ENCODE results near the gene RAB3GAP2.
"Not testable (repeated sequence)": the region's sequence is repeated elsewhere in the genome, so short reads cannot be mapped to it uniquely, and the experiment has no call there.

Gene RAB3GAP2

DNA sequence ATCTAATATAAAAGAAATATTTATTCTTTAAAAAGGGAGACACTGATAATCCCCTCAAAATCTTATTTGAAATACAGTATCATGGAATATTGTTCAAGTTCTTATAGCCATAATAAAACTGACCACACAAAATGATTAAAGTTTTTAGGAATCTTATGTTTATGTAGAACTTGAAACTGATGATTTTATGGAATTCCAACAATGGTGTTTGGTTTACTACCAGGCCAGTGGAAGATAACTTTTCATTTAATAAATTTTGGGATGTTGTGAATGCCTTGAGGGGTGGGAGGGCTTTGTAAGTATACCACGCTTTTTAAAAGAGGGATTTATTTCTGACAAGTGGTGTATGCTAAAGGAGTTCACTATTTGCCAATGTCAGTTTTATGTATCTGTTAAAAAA, 87.7 kb downstream of the RAB3GAP2 start:
- Mint-ChIP-seq H3K9me3 (no peaks in the 10 kb centered on the region), H3K27ac (no peak overlapping the region), H3K4me3 (no peak overlapping the region), H3K36me3 (peaks cover 39 to 52% of the 10 kb centered on the region in 2 donors), H3K27me3 (no peaks in the 10 kb centered on the region), H3K4me1 (peaks cover 0 to 2% of the 10 kb centered on the region in 2 donors)
- DNase-seq, result no peak
- ATAC-seq (replicated peaks), result no peak

GRCh38 chr1:220182656-220183055, 89.6 kb downstream of the RAB3GAP2 start:
- Mint-ChIP-seq H3K27me3 (no peaks in the 10 kb centered on the region), H3K9me3 (no peaks in the 10 kb centered on the region), H3K4me3 (no peak overlapping the region), H3K36me3 (peaks cover 42 to 58% of the 10 kb centered on the region in 2 donors), H3K27ac (no peak overlapping the region), H3K4me1 (peaks cover 4 to 8% of the 10 kb centered on the region in 2 donors)
- no peak for ATAC-seq (replicated peaks)
- DNase-seq, result no peak

GRCh38 chr1:220182111-220182510, 90.1 kb downstream of the RAB3GAP2 start:
- no peaks in the 10 kb centered on the region for H3K27me3 Mint-ChIP-seq
- H3K4me3 Mint-ChIP-seq, result no peak overlapping the region
- DNase-seq (no peak), ATAC-seq (replicated peaks) (no peak)
- peaks cover 6 to 12% of the 10 kb centered on the region in 2 donors for H3K4me1 Mint-ChIP-seq
- no peak overlapping the region for H3K27ac Mint-ChIP-seq
- no peaks in the 10 kb centered on the region for H3K9me3 Mint-ChIP-seq
- H3K36me3 Mint-ChIP-seq, result peaks cover 46 to 58% of the 10 kb centered on the region in 2 donors

- Mint-ChIP-seq H3K36me3 (peaks cover 62 to 76% of the 10 kb centered on the region in 2 donors), H3K27me3 (no peaks in the 10 kb centered on the region), H3K27ac (peak overlapping the region; percentile 6), H3K4me3 (no peak overlapping the region), H3K9me3 (peaks cover 0 to 3% of the 10 kb centered on the region in 2 donors), H3K4me1 (peaks cover 12 to 25% of the 10 kb centered on the region in 2 donors)
- DNase-seq, result no peak
- no peak for ATAC-seq (replicated peaks)
Measured at GRCh38 chr1:220176540-220176939, 95.7 kb downstream of the RAB3GAP2 start.

DNA sequence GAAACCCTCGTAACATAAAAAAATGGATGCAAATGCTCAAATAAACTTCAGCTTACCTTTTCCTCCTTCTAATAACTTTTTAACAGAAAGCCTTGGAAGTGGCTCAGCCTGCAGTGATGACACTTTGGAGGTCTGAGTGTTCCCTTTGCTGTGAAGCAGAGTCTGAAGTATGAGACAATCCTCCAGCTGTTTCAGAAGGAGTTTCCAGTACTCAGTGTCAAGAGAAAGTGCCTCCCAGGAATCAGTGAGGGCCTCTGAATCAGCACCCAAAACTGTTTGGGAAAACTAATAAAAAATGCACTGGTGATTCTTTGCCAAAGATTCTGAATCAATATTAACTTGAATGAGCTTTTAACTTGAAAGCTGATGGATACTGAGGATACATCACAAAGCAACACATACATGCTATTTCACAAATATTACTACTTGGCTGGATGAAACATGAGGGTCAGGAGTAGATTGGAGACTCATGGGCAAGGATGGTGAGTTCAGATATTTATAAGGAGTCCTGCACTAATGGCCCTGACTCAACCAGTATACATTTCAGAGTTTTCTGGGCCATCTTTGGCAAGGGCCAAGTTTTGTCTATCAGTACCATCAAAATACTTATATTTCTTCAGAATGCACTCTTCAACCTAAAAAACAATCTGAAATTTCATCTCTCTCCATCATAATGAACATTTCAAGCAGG, 101.3 kb downstream of the RAB3GAP2 start:
- ATAC-seq (replicated peaks), result no peak
- no peak for DNase-seq
- Mint-ChIP-seq H3K4me1 (peaks cover 3 to 5% of the 10 kb centered on the region in 2 donors), H3K27me3 (no peaks in the 10 kb centered on the region), H3K4me3 (no peak overlapping the region), H3K27ac (no peak overlapping the region), H3K36me3 (peaks cover 44 to 57% of the 10 kb centered on the region in 2 donors), H3K9me3 (peaks cover 0 to 3% of the 10 kb centered on the region in 2 donors)

- H3K27me3 Mint-ChIP-seq; H3K4me3 Mint-ChIP-seq; DNase-seq; ATAC-seq (replicated peaks); H3K9me3 Mint-ChIP-seq; H3K4me1 Mint-ChIP-seq: not testable (repeated sequence)
- peak overlapping the region; percentile 9 for H3K27ac Mint-ChIP-seq
- peaks cover 43 to 56% of the 10 kb centered on the region in 2 donors for H3K36me3 Mint-ChIP-seq
Measured at GRCh38 chr1:220169887-220170286, 102.4 kb downstream of the RAB3GAP2 start.

GRCh38 chr1:220166853-220167252, 105.4 kb downstream of the RAB3GAP2 start:
- Mint-ChIP-seq H3K36me3 (peaks cover 34 to 44% of the 10 kb centered on the region in 2 donors), H3K9me3 (peaks cover 0 to 3% of the 10 kb centered on the region in 2 donors)
- DNase-seq, result no peak

GRCh38 chr1:220164517-220164916, 107.7 kb downstream of the RAB3GAP2 start:
- no peak for DNase-seq
- H3K4me1 Mint-ChIP-seq, result no peaks in the 10 kb centered on the region
- no peaks in the 10 kb centered on the region for H3K9me3 Mint-ChIP-seq
- no peak overlapping the region for H3K4me3 Mint-ChIP-seq
- no peak overlapping the region for H3K27ac Mint-ChIP-seq
- no peaks in the 10 kb centered on the region for H3K27me3 Mint-ChIP-seq
- H3K36me3 Mint-ChIP-seq, result peaks cover 24 to 35% of the 10 kb centered on the region in 2 donors
- ATAC-seq (replicated peaks), result no peak

More at GRCh38 chr1:220166853-220167252, 105.4 kb downstream of the RAB3GAP2 start:
- no peak overlapping the region for H3K27ac Mint-ChIP-seq
- no peaks in the 10 kb centered on the region for H3K27me3 Mint-ChIP-seq
- H3K4me3 Mint-ChIP-seq, result no peak overlapping the region
- H3K4me1 Mint-ChIP-seq, result no peaks in the 10 kb centered on the region
- no peak for ATAC-seq (replicated peaks)

DNA sequence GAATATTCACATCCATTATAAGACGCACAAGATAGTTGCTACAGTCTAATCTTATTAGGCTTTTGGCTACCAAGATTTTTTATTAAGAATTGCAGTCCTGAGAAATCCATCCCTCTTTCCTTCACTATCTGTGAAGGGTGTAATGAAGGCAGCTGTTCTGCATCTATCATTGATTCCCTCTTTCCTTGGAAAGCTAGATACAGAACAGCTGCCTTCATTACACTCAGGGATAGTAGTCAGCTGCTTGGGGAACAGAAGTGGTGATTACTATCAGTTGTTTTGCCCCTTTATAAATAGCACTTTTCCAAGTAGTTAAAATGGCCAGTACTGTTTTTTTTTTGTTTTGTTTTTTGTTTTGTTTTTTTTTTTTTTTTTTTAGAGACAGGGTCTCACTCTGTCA, 108.1 kb downstream of the RAB3GAP2 start:
- no peak overlapping the region for H3K27ac Mint-ChIP-seq
- ATAC-seq (replicated peaks) (no peak), DNase-seq (no peak)
- no peaks in the 10 kb centered on the region for H3K27me3 Mint-ChIP-seq
- H3K36me3 Mint-ChIP-seq, result peaks cover 21 to 32% of the 10 kb centered on the region in 2 donors
- H3K4me1 Mint-ChIP-seq, result no peaks in the 10 kb centered on the region
- H3K4me3 Mint-ChIP-seq, result no peak overlapping the region
- no peaks in the 10 kb centered on the region for H3K9me3 Mint-ChIP-seq

- Mint-ChIP-seq H3K4me1 (no peaks in the 10 kb centered on the region), H3K27ac (no peak overlapping the region), H3K9me3 (no peaks in the 10 kb centered on the region), H3K27me3 (no peaks in the 10 kb centered on the region), H3K4me3 (no peak overlapping the region), H3K36me3 (peaks cover 17 to 33% of the 10 kb centered on the region in 2 donors)
- ATAC-seq (replicated peaks) (no peak), DNase-seq (no peak)
Measured at GRCh38 chr1:220160027-220160426, 112.2 kb downstream of the RAB3GAP2 start.

DNA sequence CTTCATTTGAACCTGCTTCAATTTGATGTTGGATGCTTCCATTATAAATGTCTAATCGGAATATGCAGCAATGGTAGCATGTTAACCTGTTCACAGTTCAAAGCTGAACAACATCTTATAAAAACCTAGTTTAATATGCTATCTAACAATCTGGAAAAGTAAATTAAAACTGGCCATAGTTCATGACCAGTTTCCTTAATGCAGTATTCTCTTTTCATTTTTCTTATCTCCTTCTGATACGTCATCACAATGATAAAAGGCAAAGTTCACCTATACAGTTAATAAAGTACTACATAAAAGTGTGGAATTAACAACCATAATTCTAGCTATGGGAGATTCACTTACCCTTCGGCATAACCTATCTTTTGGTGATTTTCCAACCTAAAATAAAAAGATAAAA, 113.2 kb downstream of the RAB3GAP2 start:
- Mint-ChIP-seq H3K36me3 (peaks cover 17 to 32% of the 10 kb centered on the region in 2 donors), H3K27ac (no peak overlapping the region), H3K9me3 (no peaks in the 10 kb centered on the region), H3K4me1 (no peaks in the 10 kb centered on the region), H3K4me3 (no peak overlapping the region), H3K27me3 (no peaks in the 10 kb centered on the region)
- ATAC-seq (replicated peaks), result no peak
- DNase-seq, result no peak

DNA sequence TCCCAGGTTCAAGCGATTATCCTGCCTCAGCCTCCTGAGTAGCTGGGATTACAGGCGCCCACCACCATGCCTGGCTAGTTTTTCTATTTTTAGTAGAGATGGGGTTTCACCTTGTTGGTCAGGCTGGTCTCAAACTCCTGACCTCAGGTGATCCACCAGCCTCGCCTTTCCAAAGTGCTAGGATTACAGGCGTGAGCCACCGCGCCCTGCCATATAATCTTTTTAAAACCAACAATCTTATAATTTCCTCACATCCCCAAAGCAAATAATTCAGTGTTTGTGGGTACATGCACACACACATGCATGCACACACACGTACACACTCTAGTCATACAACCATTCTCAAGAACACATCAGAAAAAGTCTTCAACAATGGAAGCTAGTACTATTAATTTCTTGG, 113.7 kb downstream of the RAB3GAP2 start:
- not testable (repeated sequence) for H3K4me1 Mint-ChIP-seq; H3K27me3 Mint-ChIP-seq; H3K9me3 Mint-ChIP-seq; H3K4me3 Mint-ChIP-seq; ATAC-seq (replicated peaks); H3K27ac Mint-ChIP-seq; DNase-seq
- H3K36me3 Mint-ChIP-seq, result peaks cover 18 to 38% of the 10 kb centered on the region in 2 donors

- ATAC-seq (replicated peaks) (no peak), DNase-seq (no peak)
- Mint-ChIP-seq H3K27me3 (no peaks in the 10 kb centered on the region), H3K4me3 (no peak overlapping the region), H3K27ac (no peak overlapping the region), H3K4me1 (no peaks in the 10 kb centered on the region), H3K9me3 (no peaks in the 10 kb centered on the region), H3K36me3 (peaks cover 22 to 41% of the 10 kb centered on the region in 2 donors)
Measured at GRCh38 chr1:220157738-220158137, 114.5 kb downstream of the RAB3GAP2 start.

DNA sequence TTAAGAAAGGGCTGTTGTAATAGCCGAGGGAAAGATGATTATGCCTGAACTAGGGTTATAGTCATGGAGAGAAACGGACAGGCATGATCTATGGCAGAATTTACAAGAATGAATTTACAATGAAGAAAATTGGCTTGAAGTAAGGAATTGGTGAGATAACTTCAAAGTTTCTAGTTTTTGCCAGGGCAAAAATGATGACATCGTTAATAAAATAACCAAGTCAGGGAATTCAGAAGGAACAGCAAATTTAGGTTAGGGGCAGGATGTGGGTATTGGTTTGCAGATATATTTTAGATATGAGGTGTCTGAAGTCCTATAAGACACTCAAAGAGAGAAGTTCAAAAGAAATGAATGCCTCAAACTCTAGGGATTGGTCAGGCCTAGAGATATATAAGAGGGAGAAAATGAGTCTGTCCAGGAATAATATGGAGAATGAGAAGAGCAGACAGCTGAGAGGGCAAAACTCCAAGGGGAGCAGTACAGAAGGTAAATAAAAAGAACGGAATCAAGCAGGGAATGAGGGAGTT, 115.6 kb downstream of the RAB3GAP2 start:
- no peaks in the 10 kb centered on the region for H3K4me1 Mint-ChIP-seq
- H3K4me3 Mint-ChIP-seq, result no peak overlapping the region
- H3K36me3 Mint-ChIP-seq, result peaks cover 29 to 45% of the 10 kb centered on the region in 2 donors
- peak overlapping the region; percentile 4 for H3K27ac Mint-ChIP-seq
- DNase-seq (no peak), ATAC-seq (replicated peaks) (no peak)
- H3K27me3 Mint-ChIP-seq, result no peaks in the 10 kb centered on the region
- H3K9me3 Mint-ChIP-seq, result no peaks in the 10 kb centered on the region

- ATAC-seq (replicated peaks) (no peak), DNase-seq (no peak)
- H3K4me1 Mint-ChIP-seq, result peaks cover 2 to 13% of the 10 kb centered on the region in 2 donors
- H3K9me3 Mint-ChIP-seq, result no peaks in the 10 kb centered on the region
- no peak overlapping the region for H3K4me3 Mint-ChIP-seq
- peak overlapping the region; percentile 62 for H3K27ac Mint-ChIP-seq
- H3K27me3 Mint-ChIP-seq, result no peaks in the 10 kb centered on the region
- peaks cover 22 to 34% of the 10 kb centered on the region in 2 donors for H3K36me3 Mint-ChIP-seq
Measured at GRCh38 chr1:220153147-220153546, 119.1 kb downstream of the RAB3GAP2 start.
